ENCODE results near the gene STARD3. TPM values are rescaled to one million over a fixed set of nuclear protein-coding genes. Genes with fewer than 3 reads are reported as not detected.

STARD3 gene
- 31.7 and 37.6 TPM in 2 replicates for total RNA-seq

DNA sequence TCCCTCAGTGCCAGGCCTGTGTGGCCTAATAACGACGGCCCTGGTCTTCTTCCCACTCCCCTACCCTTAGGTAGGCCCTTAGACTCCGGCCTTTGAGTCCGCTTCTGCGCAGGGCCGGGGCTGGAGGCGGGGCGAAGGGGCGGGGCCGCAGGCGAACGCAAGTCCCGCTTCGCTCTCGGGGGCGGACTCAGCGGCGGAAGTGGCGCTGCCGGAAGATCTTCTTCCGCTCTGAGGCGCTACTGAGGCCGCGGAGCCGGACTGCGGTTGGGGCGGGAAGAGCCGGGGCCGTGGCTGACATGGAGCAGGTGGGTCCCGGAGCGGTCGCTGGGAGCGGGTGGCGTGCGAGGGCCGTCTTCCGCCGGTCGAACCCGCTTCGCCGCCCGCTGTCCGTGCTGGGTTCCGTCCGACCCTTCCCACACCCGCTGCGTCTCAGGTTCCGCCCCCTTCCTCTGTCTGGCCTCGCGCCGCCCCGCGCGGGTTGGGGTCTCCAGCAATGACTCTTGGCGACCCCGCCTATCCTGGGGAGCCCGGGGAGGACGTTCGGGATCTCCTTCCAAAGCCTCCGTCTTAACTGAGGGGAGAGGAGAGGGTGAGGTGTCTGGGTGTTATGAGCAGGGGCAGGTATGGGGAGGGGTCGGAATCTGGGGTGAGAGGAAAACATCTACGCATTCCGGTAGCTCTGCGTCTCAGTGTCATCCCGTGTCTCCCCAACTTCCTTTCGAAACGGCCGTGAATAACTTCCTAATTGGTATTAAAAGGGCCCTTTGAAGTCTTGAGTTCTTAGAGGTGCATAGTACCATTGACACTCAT is at the start of gene STARD3:
TSS of gene STARD3 (plus strand) at position 218 of the 810 bp plus-strand sequence. CDS start 16,388 bp downstream, outside the sequence.

DNA sequence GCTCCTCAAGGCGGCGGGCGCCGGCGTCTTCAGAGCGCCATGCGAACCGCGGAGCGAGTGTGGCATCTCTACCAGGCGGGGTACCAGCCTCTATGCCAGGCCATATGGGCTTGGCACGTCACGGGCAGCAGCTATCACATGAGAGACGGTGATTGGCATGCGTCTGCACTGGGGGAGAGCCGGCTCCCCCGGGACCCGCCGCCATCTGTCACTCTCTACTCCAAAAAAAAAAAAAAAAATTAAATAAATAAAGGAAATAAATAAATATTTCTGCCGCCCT is 29.2 kb upstream of the STARD3 start, which contains the start of gene NEUROD2:
TSS of gene NEUROD2 (minus strand) at position 70 of the 280 bp plus-strand sequence. CDS start 1,321 bp downstream, outside the sequence.

DNA sequence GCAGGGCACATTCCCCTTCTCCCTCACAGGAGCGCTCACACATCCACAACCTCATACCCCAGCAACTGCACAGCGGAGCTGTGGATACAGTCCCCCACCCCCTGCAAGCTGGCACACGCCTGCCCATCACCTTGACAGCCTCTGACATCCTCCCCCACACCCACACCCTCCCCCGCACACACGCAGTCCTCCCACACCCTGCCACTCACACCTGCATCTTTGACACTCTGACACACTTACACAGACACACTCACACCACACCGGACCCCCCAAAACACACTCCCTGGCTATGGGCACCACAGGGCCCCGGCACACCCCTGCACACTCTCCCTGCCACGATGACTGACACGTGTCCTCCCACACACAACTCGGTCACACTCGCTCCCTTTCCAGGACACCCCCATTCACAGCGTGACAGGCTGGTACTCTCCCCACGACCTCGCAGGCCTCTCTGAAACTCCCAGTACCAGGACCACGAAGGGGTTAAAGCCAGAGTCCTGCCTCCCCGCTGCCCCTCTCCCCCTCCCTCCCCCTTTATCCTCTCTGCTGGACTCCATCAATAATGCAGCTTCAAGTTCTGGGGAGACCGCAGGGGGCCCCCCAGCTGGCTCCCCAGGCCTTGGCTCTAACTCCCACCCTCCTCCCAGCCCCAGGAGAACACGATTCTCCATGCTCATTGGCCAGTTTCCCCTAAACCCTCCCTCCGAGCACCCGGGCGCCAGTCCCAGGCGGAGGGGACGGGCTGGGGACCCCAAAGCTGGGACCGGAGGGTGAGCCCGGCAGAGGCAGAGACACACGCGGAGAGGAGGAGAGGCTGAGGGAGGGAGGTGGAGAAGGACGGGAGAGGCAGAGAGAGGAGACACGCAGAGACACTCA is 10.5 kb upstream of the STARD3 start, which contains the start of gene PPP1R1B:
TSS of gene PPP1R1B (plus strand) at position 782 of the 876 bp plus-strand sequence. CDS start 441 bp downstream, outside the sequence.

DNA sequence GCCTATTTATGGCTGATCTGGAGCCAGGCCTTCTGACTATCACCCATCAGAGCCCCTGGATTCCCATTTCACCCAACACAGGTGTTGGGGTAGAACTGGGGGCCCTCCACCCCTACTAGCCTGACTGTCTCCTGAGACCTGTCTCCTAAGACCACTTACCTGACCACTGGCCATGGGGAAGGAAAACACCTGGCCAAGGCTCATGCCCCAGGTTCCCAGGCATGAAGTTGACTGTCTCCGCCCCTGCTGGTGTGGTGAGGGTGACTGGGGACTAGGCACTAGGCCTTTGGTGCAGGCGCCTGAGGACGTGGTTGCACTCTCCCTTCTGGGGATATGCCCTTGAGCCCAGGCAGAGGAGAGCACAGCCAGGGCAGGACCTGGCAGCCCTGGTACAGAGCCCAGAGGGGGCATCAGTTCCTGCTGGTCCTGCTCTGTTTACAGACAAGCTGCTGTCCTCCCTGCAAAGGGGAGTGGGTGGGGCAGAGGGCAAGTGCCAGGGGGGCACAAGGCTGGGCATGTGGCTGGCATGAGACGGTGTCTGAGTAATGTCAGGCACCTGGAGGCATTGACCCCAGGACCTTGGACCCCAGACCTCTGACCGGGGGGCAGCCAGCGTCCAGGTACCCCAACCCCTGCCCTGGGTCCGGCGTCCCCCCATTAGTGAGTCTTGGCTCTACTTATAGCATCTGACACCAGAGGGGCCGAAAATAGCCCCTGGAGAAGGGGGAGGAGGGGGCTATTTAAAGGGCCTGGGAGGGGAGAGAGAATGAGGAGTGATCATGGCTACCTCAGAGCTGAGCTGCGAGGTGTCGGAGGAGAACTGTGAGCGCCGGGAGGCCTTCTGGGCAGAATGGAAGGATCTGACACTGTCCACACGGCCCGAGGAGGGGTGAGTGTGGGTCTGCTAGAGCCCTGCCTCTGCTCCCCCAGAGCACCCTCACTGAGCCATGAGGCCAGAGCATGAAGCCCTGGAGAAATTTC is 27.9 kb downstream of the STARD3 start, which contains the start of gene TCAP:
TSS of gene TCAP (plus strand) at position 769 of the 981 bp plus-strand sequence. CDS start at position 780, 11 bp downstream.

DNA sequence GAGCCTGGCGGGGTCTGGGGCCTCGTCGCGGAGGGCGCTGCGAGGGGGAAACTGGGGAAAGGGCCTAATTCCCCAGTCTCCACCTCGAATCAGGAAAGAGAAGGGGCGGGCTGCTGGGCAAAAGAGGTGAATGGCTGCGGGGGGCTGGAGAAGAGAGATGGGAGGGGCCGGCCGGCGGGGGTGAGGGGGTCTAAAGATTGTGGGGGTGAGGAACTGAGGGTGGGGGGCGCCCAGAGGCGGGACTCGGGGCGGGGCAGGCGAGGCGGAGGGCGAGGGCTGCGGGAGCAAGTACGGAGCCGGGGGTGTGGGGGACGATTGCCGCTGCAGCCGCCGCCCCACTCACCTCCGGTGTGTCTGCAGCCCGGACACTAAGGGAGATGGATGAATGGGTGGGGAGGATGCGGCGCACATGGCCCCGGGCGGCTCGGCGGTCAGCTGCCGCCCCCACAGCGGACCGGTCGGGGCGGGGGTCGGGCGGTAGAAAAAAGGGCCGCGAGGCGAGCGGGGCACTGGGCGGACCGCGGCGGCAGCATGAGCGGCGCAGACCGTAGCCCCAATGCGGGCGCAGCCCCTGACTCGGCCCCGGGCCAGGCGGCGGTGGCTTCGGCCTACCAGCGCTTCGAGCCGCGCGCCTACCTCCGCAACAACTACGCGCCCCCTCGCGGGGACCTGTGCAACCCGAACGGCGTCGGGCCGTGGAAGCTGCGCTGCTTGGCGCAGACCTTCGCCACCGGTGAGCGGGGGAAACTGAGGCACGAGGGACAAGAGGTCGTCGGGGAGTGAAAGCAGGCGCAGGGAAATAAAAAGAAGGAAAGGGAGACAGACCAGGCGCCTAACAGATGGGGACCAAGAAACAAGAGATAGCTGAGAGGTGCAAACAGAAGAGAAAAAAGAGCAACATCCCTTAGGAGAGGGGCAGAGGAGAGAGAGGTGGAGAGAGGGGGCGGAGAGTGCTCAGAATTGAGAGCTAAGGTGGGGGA is 31.3 kb downstream of the STARD3 start, which contains the start of gene PNMT:
TSS of gene PNMT (plus strand) at position 509 of the 980 bp plus-strand sequence. CDS start at position 532, 23 bp downstream.

DNA sequence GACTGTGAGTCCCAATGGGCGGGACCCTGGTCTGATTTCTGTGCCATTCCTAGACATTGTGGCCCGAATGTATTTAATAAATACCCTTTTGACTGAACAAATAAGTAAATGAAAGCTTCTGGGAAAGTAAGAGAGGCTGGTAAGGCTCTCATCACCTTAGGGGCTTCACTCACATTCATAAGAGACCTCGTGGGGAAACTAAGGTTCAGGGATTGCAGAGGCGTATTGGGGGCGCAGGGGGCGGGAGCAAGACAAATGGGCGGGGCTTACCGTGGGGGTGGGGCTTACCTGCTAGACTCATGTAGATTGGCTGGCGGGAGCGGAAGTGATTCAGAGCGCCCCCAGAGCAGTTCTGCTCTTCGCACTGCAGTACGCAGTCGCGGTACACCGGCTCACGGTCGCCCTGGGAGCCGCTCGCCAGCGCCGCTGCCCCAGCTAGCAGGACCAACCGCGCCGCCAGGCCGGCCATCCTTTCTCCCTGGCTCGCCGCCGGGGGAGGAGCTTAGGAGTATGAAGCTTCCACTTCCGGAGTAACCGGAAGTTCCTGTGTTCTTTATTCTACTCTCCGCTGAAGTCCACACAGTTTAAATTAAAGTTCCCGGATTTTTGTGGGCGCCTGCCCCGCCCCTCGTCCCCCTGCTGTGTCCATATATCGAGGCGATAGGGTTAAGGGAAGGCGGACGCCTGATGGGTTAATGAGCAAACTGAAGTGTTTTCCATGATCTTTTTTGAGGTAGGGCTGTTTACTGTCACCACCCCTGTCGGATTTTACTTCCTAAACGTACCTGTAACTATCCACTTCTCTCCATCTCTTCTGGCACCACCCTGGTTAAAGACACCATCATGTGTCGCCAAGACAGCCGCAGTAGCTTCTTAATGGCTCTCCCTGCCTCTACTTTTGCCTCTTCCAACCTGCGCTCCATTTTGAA is 50.9 kb downstream of the STARD3 start, which contains the start of gene PGAP3:
TSS of gene PGAP3 (minus strand) at position 512 of the 929 bp plus-strand sequence. CDS start at position 469, 43 bp downstream.

DNA sequence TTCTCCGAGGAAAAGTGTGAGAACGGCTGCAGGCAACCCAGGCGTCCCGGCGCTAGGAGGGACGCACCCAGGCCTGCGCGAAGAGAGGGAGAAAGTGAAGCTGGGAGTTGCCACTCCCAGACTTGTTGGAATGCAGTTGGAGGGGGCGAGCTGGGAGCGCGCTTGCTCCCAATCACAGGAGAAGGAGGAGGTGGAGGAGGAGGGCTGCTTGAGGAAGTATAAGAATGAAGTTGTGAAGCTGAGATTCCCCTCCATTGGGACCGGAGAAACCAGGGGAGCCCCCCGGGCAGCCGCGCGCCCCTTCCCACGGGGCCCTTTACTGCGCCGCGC is 62.8 kb downstream of the STARD3 start, which contains the start of gene ERBB2:
TSS of gene ERBB2 (plus strand) at position 247 of the 330 bp plus-strand sequence. CDS start 175 bp downstream, outside the sequence.

Other genes with a start within 250 kb of the STARD3 start
- gene FBXL20, start 235.5 kb upstream of the STARD3 start, total RNA-seq: 15.2 and 17.1 TPM in 2 replicates
- 24.7 and 25.2 TPM in 2 replicates for gene MED1, start 185.9 kb upstream of the STARD3 start, total RNA-seq
- 26.5 and 29.4 TPM in 2 replicates for gene CDK12, start 175.7 kb upstream of the STARD3 start, total RNA-seq
- gene NEUROD2, start 29.2 kb upstream of the STARD3 start, total RNA-seq: not detected in 2 replicates
- 0.91 TPM in 1 of 2 replicates, not detected in the other for gene PPP1R1B, start 10.2 kb upstream of the STARD3 start, total RNA-seq
- 0.52 and 0.53 TPM in 2 replicates for gene TCAP, start 28.2 kb downstream of the STARD3 start, total RNA-seq
- gene PNMT, start 31.3 kb downstream of the STARD3 start, total RNA-seq: 0.07 TPM in 1 of 2 replicates, not detected in the other
- 14.9 TPM in 2 replicates for gene PGAP3, start 50.9 kb downstream of the STARD3 start, total RNA-seq
- gene ERBB2, start 62.9 kb downstream of the STARD3 start, total RNA-seq: 60.5 and 78.5 TPM in 2 replicates
- gene MIEN1, start 93.4 kb downstream of the STARD3 start, total RNA-seq: 13.6 and 18.5 TPM in 2 replicates
- 0.13 TPM in 1 of 2 replicates, not detected in the other for gene GRB7, start 100.8 kb downstream of the STARD3 start, total RNA-seq
- gene IKZF3, start 227.2 kb downstream of the STARD3 start, total RNA-seq: not detected in 2 replicates
- gene ZPBP2, start 231.1 kb downstream of the STARD3 start, total RNA-seq: not detected in 2 replicates